HCT116 (cell line): ENCODE measurements around the gene ACTR1A. TPM values are rescaled to one million over a fixed set of nuclear protein-coding genes. Genes with fewer than 3 reads are reported as not detected.

ENCODE experiments used
- ATAC-seq: fragments of 200-7000 bp; cut with Tn5 transposase; 2 replicates; pipeline ENCODE4 v1.9.1; 2020; ENCODE audit warnings: mild to moderate bottlenecking, moderate library complexity
- BruUV-seq: library from RNA; stranded (reverse); fragments of 400-500 nt; replicated peaks from 2 replicates; lab custom pipeline; 2021; lab: Mats Ljungman, UMichigan
- CTCF ChIA-PET: fragments of 300-600 bp; sonication (Branson Sonifier 250); formaldehyde crosslinking; loops from one replicate; lab custom pipeline; 2021; ENCODE audit warnings: antibody characterized with exemption; lab: Charles Lee
- POLR2A ChIA-PET: fragments of 300-600, 350-600 bp; sonication (Branson Sonifier 250); formaldehyde crosslinking; loops from one replicate; lab custom pipeline; 2021; ENCODE audit warnings: antibody characterized with exemption; lab: Charles Lee
- RAD21 ChIA-PET, 2 experiments: fragments of 300-600 bp; sonication (Branson Sonifier 250); formaldehyde crosslinking; loops; one replicate each; lab custom pipeline; 2023; ENCODE audit warnings: low total read pairs in 2 of 2; ENCODE audit not compliant: uncharacterized antibody in 2 of 2, unreplicated experiment in 2 of 2, low non-redundant PET in 1 of 2; lab: Charles Lee
- DNase-seq: peaks from one replicate; pipeline ENCODE4 v3.0.0-alpha.2; 2010; ENCODE audit warnings: low read depth, low spot score
- H2AFZ ChIP-seq: fragments of 200-600 bp; shearing (Covaris generic), sonication (generic); 2 replicates; pipeline ENCODE4 v1.6.1; 2017; ENCODE audit warnings: low read depth, mixed run types, mixed read lengths, antibody characterized with exemption, low read length; ENCODE audit not compliant: poor library complexity, severe bottlenecking
- H3K27ac ChIP-seq: 2 replicates; pipeline ENCODE4 v1.5.1; 2012; ENCODE audit warnings: low read depth, low read length
- H3K27me3 ChIP-seq: fragments of 200-600 bp; sonication (generic); 2 replicates; pipeline ENCODE4 v1.6.1; 2016; ENCODE audit warnings: mixed run types, low read length, mixed read lengths; ENCODE audit not compliant: insufficient read depth
- H3K36me3 ChIP-seq, 2 experiments: fragments of 200-500 bp in 1 of 2; fragments of 200-600 bp in 1 of 2; sonication (Bioruptor generic) in 1 of 2; sonication (generic) in 1 of 2; 2 replicates each; pipeline versions ENCODE4 v1.5.1 to v1.6.1; 2014 to 2016; ENCODE audit warnings: low read length in 2 of 2, inconsistent platforms in 1 of 2, mixed read lengths in 1 of 2, mixed run types in 1 of 2; ENCODE audit not compliant: insufficient read depth in 2 of 2, control insufficient read depth in 1 of 2
- H3K4me1 ChIP-seq, 2 experiments: fragments of 200-600 bp in 1 of 2; sonication (generic) in 1 of 2; 2 replicates each; pipeline versions ENCODE4 v1.5.1 to v1.6.1; 2012 to 2017; ENCODE audit warnings: low read length in 2 of 2, inconsistent platforms in 1 of 2, mild to moderate bottlenecking in 1 of 2, mixed read lengths in 1 of 2, mixed run types in 1 of 2, moderate library complexity in 1 of 2; ENCODE audit not compliant: insufficient read depth in 2 of 2, control insufficient read depth in 1 of 2
- H3K4me2 ChIP-seq: fragments of 200-600 bp; sonication (generic); 2 replicates; pipeline ENCODE4 v1.6.1; 2017; ENCODE audit warnings: mixed run types, low read length, mixed read lengths
- H3K4me3 ChIP-seq, 2 experiments: fragments of 200-600 bp in 1 of 2; sonication (generic) in 1 of 2; replicated peaks in 1 of 2; 2 replicates each; pipeline ENCODE4 v1.5.1; 2011 to 2016; ENCODE audit warnings: low read length in 2 of 2, control low read depth in 1 of 2, low read depth in 1 of 2, mild to moderate bottlenecking in 1 of 2, mixed read lengths in 1 of 2, mixed run types in 1 of 2
- H3K79me2 ChIP-seq: fragments of 200-600 bp; sonication (generic); 2 replicates; pipeline ENCODE4 v1.6.1; 2017; ENCODE audit warnings: mild to moderate bottlenecking, mixed run types, low read length, moderate library complexity, mixed read lengths; ENCODE audit not compliant: insufficient read depth
- H3K9ac ChIP-seq: fragments of 200-600 bp; sonication (generic); 2 replicates; pipeline ENCODE4 v1.6.1; 2016; ENCODE audit warnings: low read length, mixed read lengths
- H3K9me2 ChIP-seq: fragments of 200-600 bp; sonication (generic), shearing (Covaris generic); 2 replicates; pipeline ENCODE4 v1.6.1; 2017; ENCODE audit warnings: mixed run types, mild to moderate bottlenecking, moderate library complexity; ENCODE audit not compliant: insufficient read depth
- H3K9me3 ChIP-seq, 2 experiments: fragments of 200-500 bp in 1 of 2; fragments of 200-600 bp in 1 of 2; sonication (Bioruptor generic) in 1 of 2; sonication (generic) in 1 of 2; 2 replicates each; pipeline ENCODE4 v1.6.1; 2014 to 2017; ENCODE audit warnings: low read length in 2 of 2, mixed read lengths in 2 of 2, inconsistent platforms in 1 of 2, low read depth in 1 of 2, mild to moderate bottlenecking in 1 of 2, mixed run types in 1 of 2, moderate library complexity in 1 of 2; ENCODE audit not compliant: control insufficient read depth in 1 of 2, insufficient read depth in 1 of 2
- H4K20me1 ChIP-seq: fragments of 200-600 bp; sonication (generic), shearing (Covaris generic); 2 replicates; pipeline ENCODE4 v1.6.1; 2017; ENCODE audit warnings: mixed run types, mild to moderate bottlenecking, moderate library complexity; ENCODE audit not compliant: insufficient read depth
- ATF3 ChIP-seq: IDR thresholded peaks from 2 replicates; pipeline ENCODE4 v1.6.1; 2012
- EGR1 ChIP-seq: IDR thresholded peaks from 2 replicates; pipeline ENCODE4 v1.6.1; 2012; ENCODE audit warnings: low read depth
- ELF1 ChIP-seq: IDR thresholded peaks from 2 replicates; pipeline ENCODE4 v1.6.1; 2012; ENCODE audit warnings: low read depth, borderline replicate concordance
- EZH2 ChIP-seq: fragments of 200-600 bp; sonication (generic); IDR thresholded peaks from 2 replicates; pipeline ENCODE4 v1.6.1; 2017; ENCODE audit warnings: antibody characterized with exemption, mixed run types
- EZH2phosphoT487 ChIP-seq: fragments of 200-600 bp; IDR thresholded peaks from 2 replicates; pipeline ENCODE4 v1.6.1; 2018; ENCODE audit warnings: antibody characterized with exemption, borderline replicate concordance
- FOSL1 ChIP-seq: IDR thresholded peaks from 2 replicates; pipeline ENCODE4 v1.6.1; 2012; ENCODE audit warnings: low read depth
- MAX ChIP-seq: IDR thresholded peaks from 2 replicates; pipeline ENCODE4 v1.6.1; 2012
- REST ChIP-seq: IDR thresholded peaks from 2 replicates; pipeline ENCODE4 v1.6.1; 2012; ENCODE audit warnings: low read depth
- SIN3A ChIP-seq: IDR thresholded peaks from 2 replicates; pipeline ENCODE4 v1.6.1; 2012; ENCODE audit warnings: low read depth
- SP1 ChIP-seq: IDR thresholded peaks from 2 replicates; pipeline ENCODE4 v1.6.1; 2012; ENCODE audit warnings: low read depth
- SRF ChIP-seq: IDR thresholded peaks from 2 replicates; pipeline ENCODE4 v1.6.1; 2012; ENCODE audit warnings: low read depth
- ZBTB33 ChIP-seq: IDR thresholded peaks from 2 replicates; pipeline ENCODE4 v1.6.1; 2011; ENCODE audit warnings: mild to moderate bottlenecking, low read length, moderate library complexity; ENCODE audit not compliant: insufficient replicate concordance; ENCODE audit errors: extremely low read depth
- ZFX ChIP-seq: fragments of 450-650 bp; IDR thresholded peaks from 2 replicates; pipeline ENCODE4 v1.6.1; 2017
- intact Hi-C: fragments of 100-400 bp; cut with micrococcal nuclease; formaldehyde crosslinking; loops from 2 replicates; pipeline ENCODE4 v1.10.0; 2022
- total RNA-seq: library from RNA; stranded (reverse); gene quantifications from one replicate; pipeline ENCODE4 v1.2.1, GENCODE V29; 2021; ENCODE audit not compliant: unreplicated experiment

Gene ACTR1A
- total RNA-seq, 1 experiment from 2014 or later = 94.2 TPM

- intact Hi-C loops = no loop called here
- H3K9me3 ChIP-seq = no peaks in the 10 kb centered on the region
- H3K27me3 ChIP-seq = no peaks in the 10 kb centered on the region
- DNase-seq (no peak), ATAC-seq (no peak)
- TF ChIP-seq SP1 = no peak
- RAD21 ChIA-PET = no interaction called here
- H3K4me1 ChIP-seq = peaks cover 4 to 10% of the 10 kb centered on the region in 2 experiments; a peak in 2 of 4 replicates
- H3K4me2 ChIP-seq = no peak overlapping the region
- no TSS peak for BruUV-seq
- no peaks in the 10 kb centered on the region for H3K9me2 ChIP-seq
- H3K9ac ChIP-seq = no peak overlapping the region
- CTCF ChIA-PET = interaction anchor here (0.9 kb wide), 1 partner anchor 241 kb away, joined by 3 read pairs; no protein-coding TSS in a partner anchor
- no peak overlapping the region for H2AFZ ChIP-seq
- no peak overlapping the region for H3K27ac ChIP-seq
- H3K79me2 ChIP-seq = 0 out of 2 replicates have a peak, but pooled peaks cover under 1% of the 10 kb centered on the region
- POLR2A ChIA-PET = no interaction called here
- peaks cover 2 to 15% of the 10 kb centered on the region in 2 experiments; a peak in 1 of 4 replicates for H3K36me3 ChIP-seq
- no peaks in the 10 kb centered on the region for H4K20me1 ChIP-seq
- H3K4me3 ChIP-seq = no peak overlapping the region
Observed at GRCh38 chr10:102470579-102471546, 31.6 kb downstream of the ACTR1A start.

- CTCF ChIA-PET = interaction anchor here (1.0 kb wide), 1 partner anchor 13 kb away, joined by 3 read pairs; no protein-coding TSS in a partner anchor
- Histone ChIP-seq H3K4me2 (no peak overlapping the region), H4K20me1 (no peaks in the 10 kb centered on the region), H3K27me3 (no peaks in the 10 kb centered on the region), H3K4me3 (no peak overlapping the region), H2AFZ (no peak overlapping the region), H3K9me3 (no peaks in the 10 kb centered on the region), H3K79me2 (peaks cover 20% of the 10 kb centered on the region; the same call in 1 of the 2 replicates), H3K27ac (no peak overlapping the region), H3K9me2 (no peaks in the 10 kb centered on the region), H3K9ac (no peak overlapping the region), H3K4me1 (peaks cover 18% of the 10 kb centered on the region in 2 experiments), H3K36me3 (peaks cover 2 to 4% of the 10 kb centered on the region in 2 experiments; a peak in 1 of 4 replicates)
- DNase-seq = no peak
- intact Hi-C loops = no loop called here
- POLR2A ChIA-PET = no interaction called here
- RAD21 ChIA-PET = no interaction called here
- no TSS peak for BruUV-seq
- ATAC-seq = no peak
- TF ChIP-seq EZH2 (no peak), ELF1 (no peak), MAX (no peak), REST (no peak), ATF3 (no peak), ZFX (no peak), ZBTB33 (no peak), SRF (no peak), FOSL1 (no peak), EZH2phosphoT487 (no peak), SIN3A (no peak), EGR1 (no peak)
Observed at GRCh38 chr10:102468683-102469082, 33.8 kb downstream of the ACTR1A start.
